ENCODE data around the gene CHMP1B. TPM values are rescaled to one million over a fixed set of nuclear protein-coding genes. Genes with fewer than 3 reads are reported as not detected.

The CHMP1B gene
- total RNA-seq, 2 donors from 2014 or later, result 81.4 to 98.5 TPM

DNA sequence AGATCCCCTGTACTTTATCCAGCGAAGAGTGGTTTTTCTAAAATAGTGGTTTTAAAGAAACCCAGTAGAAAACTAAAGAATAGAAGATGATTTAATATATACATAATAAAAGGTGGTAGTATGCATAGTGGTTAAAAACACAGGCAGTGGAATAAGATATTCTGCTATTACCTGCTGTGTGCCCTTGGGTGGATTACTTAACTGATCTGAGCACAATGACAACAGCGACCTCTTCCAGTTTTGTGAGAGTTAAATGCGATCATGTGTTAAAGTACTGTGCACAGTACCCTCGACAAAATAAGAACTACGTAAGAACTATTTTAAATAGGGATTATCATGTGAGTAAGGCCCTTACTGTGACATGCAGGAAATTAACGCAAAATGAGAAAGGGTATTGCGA lies 30.0 kb upstream of the CHMP1B start:
- ATAC-seq (no peak), DNase-seq (no peak)
- H3K4me3 Mint-ChIP-seq, result no peak overlapping the region
- H3K27ac Mint-ChIP-seq, result no peak overlapping the region
- peaks cover 4% of the 10 kb centered on the region for H3K27me3 Mint-ChIP-seq
- no peaks in the 10 kb centered on the region for H3K4me1 Mint-ChIP-seq
- no peaks in the 10 kb centered on the region for H3K9me3 ChIP-seq (ENCODE audit: control insufficient read depth, low read length, poor library complexity, severe bottlenecking)
- H3K36me3 Mint-ChIP-seq (ENCODE audit: low read depth), result no peaks in the 10 kb centered on the region

DNA sequence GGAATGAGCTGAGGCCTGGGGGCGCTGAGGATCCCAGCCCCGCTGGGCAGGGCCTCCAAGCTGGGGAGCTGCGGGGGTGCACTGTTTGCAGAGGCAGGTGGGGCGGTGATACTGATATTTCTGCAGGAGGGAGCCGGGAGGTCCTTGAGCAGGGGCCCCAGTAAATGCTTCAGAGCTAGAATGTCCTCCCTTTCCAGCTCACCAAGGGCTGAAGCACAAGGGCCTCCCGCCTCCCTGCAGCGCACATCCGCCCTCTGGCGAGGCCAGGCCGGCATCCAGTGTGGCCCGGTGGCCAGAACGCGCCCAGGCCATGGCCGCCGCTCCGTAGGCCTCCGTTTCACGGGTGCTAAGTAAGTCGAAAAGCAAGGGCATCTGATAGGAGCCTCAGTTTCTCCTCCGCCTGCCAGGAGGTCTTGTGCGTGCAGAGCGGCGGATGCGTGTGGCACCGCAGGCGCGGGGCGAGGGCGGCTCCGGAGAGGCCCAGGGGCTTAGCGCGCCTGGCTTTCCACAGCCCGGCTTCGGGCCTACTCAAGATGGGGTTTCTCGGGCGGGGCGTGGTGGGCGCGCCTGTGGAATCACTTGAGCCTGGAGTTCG lies 29.5 kb upstream of the CHMP1B start:
- ATAC-seq (no peak), DNase-seq (no peak)
- Mint-ChIP-seq H3K4me1 (peaks cover 4% of the 10 kb centered on the region), H3K27me3 (peaks cover 10% of the 10 kb centered on the region), H3K36me3 (ENCODE audit: low read depth) (peaks cover 3% of the 10 kb centered on the region), H3K4me3 (no peak overlapping the region), H3K27ac (no peak overlapping the region)
- no peaks in the 10 kb centered on the region for H3K9me3 ChIP-seq (ENCODE audit: control insufficient read depth, low read length, poor library complexity, severe bottlenecking)

DNA sequence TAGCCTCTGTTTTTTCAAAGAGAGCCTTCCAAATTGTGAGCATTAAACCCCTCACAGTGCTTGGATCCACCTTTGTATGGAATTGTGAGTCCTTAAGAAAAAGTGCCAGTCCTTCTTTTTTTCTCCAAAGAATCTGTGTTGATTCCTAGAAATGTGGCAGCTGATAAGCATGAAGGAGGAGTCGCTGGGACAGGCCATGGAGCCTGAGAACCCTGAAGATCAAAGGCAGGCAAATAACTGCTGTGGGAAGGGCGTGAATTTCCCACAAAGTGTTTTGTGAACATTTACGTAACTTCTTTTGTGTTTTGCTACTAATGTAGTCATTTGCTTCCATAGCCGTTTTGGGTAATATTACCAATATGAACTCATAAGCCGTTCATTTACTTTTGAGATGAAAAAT lies 27.7 kb upstream of the CHMP1B start:
- Mint-ChIP-seq H3K4me3 (no peak overlapping the region), H3K4me1 (peaks cover 4% of the 10 kb centered on the region), H3K27me3 (peaks cover 7% of the 10 kb centered on the region), H3K36me3 (ENCODE audit: low read depth) (peaks cover 3% of the 10 kb centered on the region), H3K27ac (no peak overlapping the region)
- ATAC-seq (no peak), DNase-seq (no peak)
- no peaks in the 10 kb centered on the region for H3K9me3 ChIP-seq (ENCODE audit: control insufficient read depth, low read length, poor library complexity, severe bottlenecking)

DNA sequence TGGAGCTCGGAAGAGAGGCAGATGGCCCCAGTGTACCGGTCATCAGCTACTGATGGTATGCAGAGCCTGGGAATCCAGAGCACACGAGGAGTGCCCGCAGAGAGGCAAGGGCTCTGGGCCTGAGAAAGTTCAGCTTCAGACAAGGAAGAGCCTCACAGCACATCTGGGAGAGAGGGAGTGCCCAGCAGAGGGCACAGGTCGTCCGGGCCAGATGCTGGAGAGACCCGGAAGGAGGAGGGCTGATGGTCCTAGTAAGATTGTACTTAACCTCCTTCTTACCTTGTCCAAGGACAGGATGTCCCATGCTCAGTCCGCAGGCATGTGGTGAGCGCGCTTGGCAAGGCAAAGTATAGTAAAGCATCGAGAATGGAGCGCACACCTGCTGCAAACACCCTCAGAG lies 24.4 kb upstream of the CHMP1B start:
- H3K4me1 Mint-ChIP-seq, result peaks cover 4% of the 10 kb centered on the region
- peaks cover 7% of the 10 kb centered on the region for H3K27me3 Mint-ChIP-seq
- peaks cover 3% of the 10 kb centered on the region for H3K36me3 Mint-ChIP-seq (ENCODE audit: low read depth)
- no peaks in the 10 kb centered on the region for H3K9me3 ChIP-seq (ENCODE audit: control insufficient read depth, low read length, poor library complexity, severe bottlenecking)
- H3K4me3 Mint-ChIP-seq, result no peak overlapping the region
- DNase-seq (no peak), ATAC-seq (no peak)
- no peak overlapping the region for H3K27ac Mint-ChIP-seq

DNA sequence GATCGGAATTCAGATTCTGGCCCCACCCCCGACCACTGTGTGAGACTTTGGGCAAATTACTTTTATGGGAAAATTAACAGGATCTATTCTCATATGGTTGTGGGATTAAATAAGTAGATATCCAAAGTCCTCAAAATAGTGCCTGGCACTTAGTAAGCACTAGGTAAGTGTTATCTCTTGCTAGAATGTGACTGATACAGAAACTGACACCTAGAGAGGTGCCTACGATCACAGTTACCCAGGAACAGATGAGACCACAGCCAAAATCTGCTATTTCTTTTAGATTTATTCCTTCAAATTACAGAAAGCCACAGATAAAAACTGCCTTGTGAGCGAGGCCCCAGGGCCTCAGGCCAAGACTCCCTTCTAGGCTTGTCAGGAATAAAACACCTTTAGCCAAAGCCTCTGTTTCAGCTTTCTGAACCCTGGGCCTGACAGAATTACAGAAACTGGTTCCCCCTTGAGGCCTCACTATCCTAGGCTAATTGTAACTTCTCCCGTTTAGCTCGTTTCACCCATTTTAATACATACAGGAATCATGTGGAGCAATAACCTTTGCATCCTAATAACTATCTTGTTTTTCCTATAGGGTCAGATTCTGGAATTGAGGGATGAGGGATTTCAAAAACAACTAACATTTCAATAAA lies 22.3 kb upstream of the CHMP1B start:
- Mint-ChIP-seq H3K27ac (no peak overlapping the region), H3K4me1 (peaks cover 4% of the 10 kb centered on the region), H3K27me3 (peaks cover 7% of the 10 kb centered on the region), H3K36me3 (ENCODE audit: low read depth) (peaks cover 3% of the 10 kb centered on the region), H3K4me3 (no peak overlapping the region)
- no peaks in the 10 kb centered on the region for H3K9me3 ChIP-seq (ENCODE audit: control insufficient read depth, low read length, poor library complexity, severe bottlenecking)
- DNase-seq (no peak), ATAC-seq (no peak)

DNA sequence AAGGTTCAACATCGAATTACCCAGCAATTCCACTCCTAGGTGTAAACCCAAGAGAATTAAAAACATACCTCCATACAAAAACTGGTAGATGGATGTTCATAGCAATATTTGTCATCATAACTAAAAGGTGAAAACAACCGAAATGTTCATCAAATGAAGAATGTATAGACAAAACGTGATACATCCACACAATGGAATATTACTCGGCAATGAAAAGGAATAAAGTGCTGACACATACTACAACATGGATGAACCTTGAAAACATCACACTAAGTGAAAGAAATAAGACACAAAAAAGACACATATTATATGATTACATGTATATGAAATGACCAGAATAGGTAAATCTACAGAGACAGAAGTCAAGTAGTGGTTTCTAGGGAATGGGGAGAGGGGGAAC lies 20.6 kb upstream of the CHMP1B start:
- Mint-ChIP-seq H3K36me3 (ENCODE audit: low read depth) (peaks cover 3% of the 10 kb centered on the region), H3K4me1 (peaks cover 4% of the 10 kb centered on the region), H3K4me3 (no peak overlapping the region), H3K27ac (no peak overlapping the region), H3K27me3 (peaks cover 7% of the 10 kb centered on the region)
- ATAC-seq (no peak), DNase-seq (no peak)
- H3K9me3 ChIP-seq (ENCODE audit: control insufficient read depth, low read length, poor library complexity, severe bottlenecking), result no peaks in the 10 kb centered on the region

DNA sequence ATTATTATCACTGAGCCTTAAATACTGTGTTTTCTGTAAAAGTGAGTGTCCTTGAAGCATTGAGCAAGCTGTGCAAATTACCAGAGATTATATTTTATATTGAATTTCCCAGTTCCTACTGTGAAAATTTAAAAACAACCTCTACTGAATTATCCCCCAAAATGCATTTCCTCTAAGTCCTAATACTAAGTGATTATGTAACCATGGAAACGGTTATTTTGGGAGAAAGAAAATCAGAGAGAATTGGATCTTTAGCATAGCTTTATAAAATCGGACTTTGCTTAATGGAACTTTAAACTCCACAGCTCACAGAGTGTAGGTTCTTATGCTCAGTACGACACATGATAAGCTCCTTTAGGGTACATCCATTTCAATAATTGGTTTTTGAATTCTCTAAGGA lies 19.3 kb upstream of the CHMP1B start:
- no peaks in the 10 kb centered on the region for H3K36me3 Mint-ChIP-seq (ENCODE audit: low read depth)
- H3K9me3 ChIP-seq (ENCODE audit: control insufficient read depth, low read length, poor library complexity, severe bottlenecking), result no peaks in the 10 kb centered on the region
- H3K4me3 Mint-ChIP-seq, result no peak overlapping the region
- ATAC-seq (no peak), DNase-seq (no peak)
- H3K27me3 Mint-ChIP-seq, result no peaks in the 10 kb centered on the region
- H3K4me1 Mint-ChIP-seq, result no peaks in the 10 kb centered on the region
- H3K27ac Mint-ChIP-seq, result no peak overlapping the region

DNA sequence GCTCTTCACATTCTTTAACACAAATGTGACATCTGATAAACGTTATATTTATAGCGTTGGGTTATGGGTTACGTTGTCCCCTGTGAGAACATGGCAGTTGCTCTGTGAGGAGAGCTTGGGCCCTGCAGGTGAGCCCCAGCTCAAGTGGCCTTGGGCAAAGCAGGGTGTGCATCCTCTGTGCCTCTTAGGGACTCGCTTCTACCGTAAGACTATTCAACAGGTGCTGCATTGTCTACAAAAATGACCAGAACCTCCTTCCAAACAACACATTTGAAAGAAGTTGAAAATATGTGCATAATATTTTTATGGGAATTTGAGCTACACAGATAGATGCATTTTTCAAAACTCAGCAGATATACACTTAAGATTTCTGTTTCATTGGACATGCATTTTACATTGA lies 16.4 kb upstream of the CHMP1B start:
- Mint-ChIP-seq H3K4me3 (no peak overlapping the region), H3K4me1 (no peaks in the 10 kb centered on the region), H3K36me3 (ENCODE audit: low read depth) (no peaks in the 10 kb centered on the region), H3K27ac (no peak overlapping the region), H3K27me3 (peaks cover 4% of the 10 kb centered on the region)
- ATAC-seq (no peak), DNase-seq (no peak)
- no peaks in the 10 kb centered on the region for H3K9me3 ChIP-seq (ENCODE audit: control insufficient read depth, low read length, poor library complexity, severe bottlenecking)

DNA sequence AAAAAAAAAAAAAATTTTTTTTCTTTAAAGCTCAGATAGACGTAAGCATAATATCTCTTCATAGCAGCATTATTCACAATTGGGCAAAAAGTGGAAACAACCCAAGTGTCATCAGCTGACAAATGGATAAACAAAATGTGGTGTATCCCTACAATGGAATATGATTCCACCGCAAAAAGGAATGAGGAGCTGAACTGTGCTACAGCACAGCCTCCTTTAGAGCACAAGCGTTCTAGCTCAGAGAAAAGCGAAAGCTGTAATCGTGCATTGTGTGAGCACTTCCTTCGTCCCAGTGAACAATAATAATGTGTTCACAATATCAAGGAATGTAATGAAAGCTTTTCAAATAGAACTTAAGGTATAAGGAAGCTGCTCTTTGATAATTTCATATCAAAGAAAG lies 11.7 kb upstream of the CHMP1B start:
- H3K9me3 ChIP-seq (ENCODE audit: control insufficient read depth, low read length, poor library complexity, severe bottlenecking), result no peaks in the 10 kb centered on the region
- DNase-seq (no peak), ATAC-seq (no peak)
- Mint-ChIP-seq H3K4me3 (no peak overlapping the region), H3K27ac (no peak overlapping the region), H3K27me3 (peaks cover 4% of the 10 kb centered on the region), H3K4me1 (no peaks in the 10 kb centered on the region), H3K36me3 (ENCODE audit: low read depth) (no peaks in the 10 kb centered on the region)

DNA sequence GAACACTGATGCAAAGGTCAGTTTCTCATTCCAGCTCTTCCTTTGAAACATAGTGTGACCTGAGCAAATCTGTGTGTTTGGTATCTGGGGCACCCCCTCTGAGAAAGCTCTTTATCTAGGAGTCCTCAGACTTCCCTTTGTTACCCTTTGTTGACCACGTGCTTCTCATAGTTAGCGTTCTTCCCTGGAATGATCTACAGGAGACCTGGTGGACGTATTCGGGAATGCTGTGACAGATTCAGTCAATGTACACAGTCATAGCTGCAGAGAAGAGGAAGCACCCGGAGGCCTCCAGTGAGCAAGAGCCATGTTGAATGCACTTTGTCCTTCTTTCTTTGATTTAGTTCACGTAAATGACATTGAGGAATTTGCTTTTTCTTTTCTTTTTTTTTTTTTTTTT lies 10.7 kb upstream of the CHMP1B start:
- Mint-ChIP-seq H3K36me3 (ENCODE audit: low read depth) (no peaks in the 10 kb centered on the region), H3K4me3 (no peak overlapping the region), H3K4me1 (no peaks in the 10 kb centered on the region), H3K27ac (no peak overlapping the region), H3K27me3 (peaks cover 4% of the 10 kb centered on the region)
- H3K9me3 ChIP-seq (ENCODE audit: control insufficient read depth, low read length, poor library complexity, severe bottlenecking), result no peaks in the 10 kb centered on the region
- ATAC-seq (no peak), DNase-seq (no peak)

DNA sequence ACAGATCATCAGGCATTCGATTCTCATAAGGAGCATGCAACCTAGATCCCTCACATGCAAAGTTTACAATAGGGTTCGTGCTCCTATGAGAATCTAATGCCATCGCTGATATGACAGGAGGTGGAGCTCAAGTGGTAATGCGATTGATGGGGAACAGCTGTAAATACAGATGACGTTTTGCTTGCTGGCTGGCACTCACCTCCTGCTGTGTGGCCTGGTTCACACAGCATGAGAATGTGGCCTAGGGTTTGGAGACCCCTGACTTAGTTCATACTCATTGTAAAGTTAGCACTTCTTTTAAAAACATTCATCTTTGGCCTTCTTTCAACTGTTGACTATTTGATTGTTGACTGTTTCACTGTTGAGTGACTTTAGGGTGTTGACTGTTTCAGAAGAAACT lies 8.7 kb upstream of the CHMP1B start:
- no peaks in the 10 kb centered on the region for H3K9me3 ChIP-seq (ENCODE audit: control insufficient read depth, low read length, poor library complexity, severe bottlenecking)
- Mint-ChIP-seq H3K27me3 (peaks cover 4% of the 10 kb centered on the region), H3K4me3 (no peak overlapping the region), H3K4me1 (peaks cover 2% of the 10 kb centered on the region), H3K36me3 (ENCODE audit: low read depth) (no peaks in the 10 kb centered on the region), H3K27ac (no peak overlapping the region)
- no peak for DNase-seq
- no peak for ATAC-seq

DNA sequence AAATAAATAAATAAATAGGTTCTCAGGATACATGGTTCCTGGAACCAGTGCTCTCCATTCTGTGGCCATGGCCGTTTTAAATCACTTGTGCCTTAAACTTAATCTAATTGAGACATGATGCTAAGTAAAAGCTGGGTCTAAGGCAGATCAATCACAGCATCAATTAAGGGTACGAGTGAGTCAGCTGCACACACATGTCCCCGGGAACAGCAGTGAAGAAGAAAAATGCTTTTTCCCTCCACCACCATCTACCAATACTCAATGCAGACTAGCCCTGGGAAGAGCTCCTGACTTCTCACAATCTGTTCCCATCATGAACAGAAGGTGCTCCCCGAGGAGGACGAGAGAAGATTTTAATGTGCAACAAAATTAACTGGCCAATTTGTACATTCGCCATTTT lies 6.8 kb upstream of the CHMP1B start:
- Mint-ChIP-seq H3K4me1 (peaks cover 2% of the 10 kb centered on the region), H3K27ac (no peak overlapping the region), H3K27me3 (no peaks in the 10 kb centered on the region), H3K36me3 (ENCODE audit: low read depth) (no peaks in the 10 kb centered on the region), H3K4me3 (no peak overlapping the region)
- no peaks in the 10 kb centered on the region for H3K9me3 ChIP-seq (ENCODE audit: control insufficient read depth, low read length, poor library complexity, severe bottlenecking)
- ATAC-seq (no peak), DNase-seq (no peak)

DNA sequence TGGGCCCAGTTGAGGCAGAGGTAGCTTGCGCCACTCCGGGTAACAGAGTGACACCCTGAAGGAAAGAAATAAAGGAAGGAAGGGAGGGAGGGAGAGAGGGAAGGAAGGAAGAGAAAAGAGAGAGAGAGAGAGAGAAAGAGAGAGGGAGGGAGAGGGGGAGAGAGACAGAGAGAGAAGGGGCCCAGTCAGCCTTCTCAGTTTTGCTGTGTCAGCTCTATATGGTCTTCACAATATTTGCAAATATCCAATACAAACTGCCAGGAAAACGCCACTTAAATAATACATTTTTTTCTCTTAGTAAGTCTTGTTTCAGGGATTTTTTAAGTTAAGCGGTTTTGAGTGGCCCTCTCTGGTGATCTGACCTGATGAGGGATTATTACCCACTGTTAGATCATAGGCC lies 5.6 kb upstream of the CHMP1B start:
- H3K36me3 Mint-ChIP-seq (ENCODE audit: low read depth), result no peaks in the 10 kb centered on the region
- no peak for DNase-seq
- H3K27me3 Mint-ChIP-seq, result no peaks in the 10 kb centered on the region
- H3K4me3 Mint-ChIP-seq, result no peak overlapping the region
- H3K27ac Mint-ChIP-seq, result peak overlapping the region; percentile 43
- H3K9me3 ChIP-seq (ENCODE audit: control insufficient read depth, low read length, poor library complexity, severe bottlenecking), result no peaks in the 10 kb centered on the region
- ATAC-seq, result no peak
- H3K4me1 Mint-ChIP-seq, result peaks cover 10% of the 10 kb centered on the region

DNA sequence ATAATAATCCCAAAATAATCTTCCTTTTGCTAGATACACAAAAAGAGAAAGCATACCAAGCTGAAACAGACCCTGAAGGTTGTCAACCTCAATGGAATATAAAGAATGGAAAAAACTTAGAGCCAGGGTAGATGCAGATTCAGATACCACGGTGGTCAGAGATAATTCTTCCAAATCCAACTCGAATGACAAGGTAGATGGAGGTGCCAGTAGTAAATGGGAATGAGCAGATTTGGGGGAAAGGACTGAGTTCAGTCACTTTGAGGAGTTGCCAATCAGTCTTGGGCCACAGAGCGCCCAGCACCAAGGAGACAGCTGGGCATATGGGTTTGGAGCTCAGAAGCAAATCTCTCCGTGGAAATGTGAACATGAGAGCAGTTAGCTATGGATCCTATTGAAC lies 3.4 kb upstream of the CHMP1B start:
- H3K27ac Mint-ChIP-seq, result peak overlapping the region; percentile 99
- H3K36me3 Mint-ChIP-seq (ENCODE audit: low read depth), result peaks cover 2% of the 10 kb centered on the region
- H3K9me3 ChIP-seq (ENCODE audit: control insufficient read depth, low read length, poor library complexity, severe bottlenecking), result no peaks in the 10 kb centered on the region
- no peak for DNase-seq
- no peak overlapping the region for H3K4me3 Mint-ChIP-seq
- H3K4me1 Mint-ChIP-seq, result peaks cover 27% of the 10 kb centered on the region
- no peak for ATAC-seq
- no peaks in the 10 kb centered on the region for H3K27me3 Mint-ChIP-seq

Data from T-helper 17 cell (primary cell).